Lung (tissue), 12 donors: ENCODE data around the gene IVD. TPM values are rescaled to one million over a fixed set of nuclear protein-coding genes. Genes with fewer than 3 reads are reported as not detected.

Experiments used
- ATAC-seq: fragments of 200-7000 bp; cut with Tn5 transposase; one replicate; pipeline ENCODE4 v1.9.1; 2020; ENCODE audit warnings: moderate number of reproducible peaks; ENCODE audit not compliant: insufficient read depth, low FRiP score
- DNase-seq, 3 donors: peaks; one replicate each; pipeline ENCODE4 v3.0.0-alpha.2; 2013 to 2017
- H3K27ac ChIP-seq, 2 donors: one replicate each; pipeline ENCODE4 v1.5.1; 2013; ENCODE audit warnings: mild to moderate bottlenecking in 2 of 2, moderate library complexity in 2 of 2, control low read depth in 1 of 2, inconsistent platforms in 1 of 2, low read depth in 1 of 2, low read length in 1 of 2
- H3K27me3 ChIP-seq, 3 donors: one replicate each; pipeline ENCODE4 v1.5.1; 2013; ENCODE audit warnings: low read length in 2 of 3; ENCODE audit not compliant: control insufficient read depth in 3 of 3, insufficient read depth in 3 of 3
- H3K36me3 ChIP-seq, 4 donors: one replicate each; pipeline ENCODE4 v1.5.1; 2013; ENCODE audit warnings: low read length in 4 of 4, mild to moderate bottlenecking in 1 of 4, moderate library complexity in 1 of 4; ENCODE audit not compliant: control insufficient read depth in 4 of 4, insufficient read depth in 4 of 4
- H3K4me1 ChIP-seq, 5 donors: one replicate each; pipeline ENCODE4 v1.5.1; 2013; ENCODE audit warnings: low read length in 5 of 5, mild to moderate bottlenecking in 2 of 5, moderate library complexity in 1 of 5; ENCODE audit not compliant: control insufficient read depth in 5 of 5, insufficient read depth in 5 of 5
- H3K4me3 ChIP-seq: one replicate; pipeline ENCODE4 v1.5.1; 2013; ENCODE audit warnings: mild to moderate bottlenecking, control low read depth, moderate library complexity
- H3K9ac ChIP-seq, 2 donors: one replicate each; pipeline ENCODE4 v1.5.1; 2013; ENCODE audit warnings: low read length in 2 of 2, control low read depth in 1 of 2; ENCODE audit not compliant: insufficient read depth in 1 of 2
- H3K9me3 ChIP-seq, 4 donors: one replicate each; pipeline ENCODE4 v1.5.1; 2013; ENCODE audit warnings: low read length in 3 of 4, mild to moderate bottlenecking in 1 of 4, moderate library complexity in 1 of 4; ENCODE audit not compliant: control insufficient read depth in 4 of 4, insufficient read depth in 3 of 4
- WGBS, 2 donors: extraction: QIAGEN DNeasy Blood & Tissue Kit; methylation state at CpG; one replicate each; pipeline ENCODE4 v1.1.7; 2013; 5-methylcytosine and 5-hydroxymethylcytosine counted together
- polyA plus RNA-seq, 2 donors: library from polyadenylated mRNA; stranded (reverse); fragments of 200-250 nt; gene quantifications; one replicate each; pipeline ENCODE4 v1.2.1, GENCODE V29; 2013
- total RNA-seq, 2 donors: library from RNA; depleted of rRNA in 1 of 2; stranded (reverse); fragments of >200 nt in 1 of 2; gene quantifications; one replicate each; pipeline ENCODE4 v1.2.1, GENCODE V29; 2014 to 2021
- TF ChIP-seq, protein P1 (sequence below): IDR thresholded peaks from 2 replicates; pipeline ENCODE4 v1.5.1; 2012; ENCODE audit warnings: mild to moderate bottlenecking; ENCODE audit errors: control extremely low read depth, extremely low read depth
- donor health status: control.
- donor health status: control.
- donor health status: Bipolar disorder and iron deficiency.
- donor health status: healthy.
- donor health status: DM: yes; HTN: yes; CAD: no.

The IVD gene
- total and polyA plus RNA-seq, 4 donors = 41.4 to 87.8 (median 49.3) TPM

DNA sequence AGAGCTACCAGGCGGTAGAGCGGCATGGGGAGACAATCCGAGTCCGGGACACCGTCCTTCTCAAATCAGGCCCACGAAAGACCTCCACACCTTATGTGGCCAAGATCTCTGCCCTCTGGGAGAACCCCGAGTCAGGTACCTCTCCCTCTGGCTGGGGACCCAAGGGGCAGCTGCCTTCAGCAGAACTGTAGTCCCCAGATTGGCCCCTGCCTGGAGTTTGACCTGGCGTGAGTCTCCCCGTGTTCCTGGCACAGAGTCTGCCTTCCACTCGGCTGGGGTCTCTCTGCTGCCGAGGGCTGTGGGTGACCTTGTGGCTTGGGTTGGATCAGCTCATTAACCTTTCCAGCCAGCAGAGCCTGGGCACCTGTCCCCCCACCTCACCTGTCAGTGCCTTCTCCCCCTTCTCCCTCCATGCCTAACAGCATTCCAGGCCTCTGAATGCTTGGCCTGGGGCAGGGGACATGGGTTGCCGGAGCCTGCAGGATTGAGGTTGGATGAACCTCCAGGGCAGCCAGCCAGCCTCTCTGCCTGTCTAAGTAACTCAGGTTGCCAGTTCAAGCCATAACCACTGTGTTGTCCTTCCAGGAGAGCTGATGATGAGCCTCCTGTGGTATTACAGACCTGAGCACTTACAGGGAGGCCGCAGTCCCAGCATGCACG, 58.4 kb downstream of the IVD start:
- Histone ChIP-seq H3K27me3 (no peaks in the 10 kb centered on the region), H3K36me3 (peaks cover 0 to 49% (median 13%) of the 10 kb centered on the region in 4 donors), H3K9ac (no peak overlapping the region), H3K27ac (no peak overlapping the region), H3K4me3 (no peak overlapping the region), H3K4me1 (peaks cover 0 to 3% (median 0%) of the 10 kb centered on the region in 5 donors), H3K9me3 (no peaks in the 10 kb centered on the region)
- TF ChIP-seq, protein P1, sequence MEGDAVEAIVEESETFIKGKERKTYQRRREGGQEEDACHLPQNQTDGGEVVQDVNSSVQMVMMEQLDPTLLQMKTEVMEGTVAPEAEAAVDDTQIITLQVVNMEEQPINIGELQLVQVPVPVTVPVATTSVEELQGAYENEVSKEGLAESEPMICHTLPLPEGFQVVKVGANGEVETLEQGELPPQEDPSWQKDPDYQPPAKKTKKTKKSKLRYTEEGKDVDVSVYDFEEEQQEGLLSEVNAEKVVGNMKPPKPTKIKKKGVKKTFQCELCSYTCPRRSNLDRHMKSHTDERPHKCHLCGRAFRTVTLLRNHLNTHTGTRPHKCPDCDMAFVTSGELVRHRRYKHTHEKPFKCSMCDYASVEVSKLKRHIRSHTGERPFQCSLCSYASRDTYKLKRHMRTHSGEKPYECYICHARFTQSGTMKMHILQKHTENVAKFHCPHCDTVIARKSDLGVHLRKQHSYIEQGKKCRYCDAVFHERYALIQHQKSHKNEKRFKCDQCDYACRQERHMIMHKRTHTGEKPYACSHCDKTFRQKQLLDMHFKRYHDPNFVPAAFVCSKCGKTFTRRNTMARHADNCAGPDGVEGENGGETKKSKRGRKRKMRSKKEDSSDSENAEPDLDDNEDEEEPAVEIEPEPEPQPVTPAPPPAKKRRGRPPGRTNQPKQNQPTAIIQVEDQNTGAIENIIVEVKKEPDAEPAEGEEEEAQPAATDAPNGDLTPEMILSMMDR = no peak
- no peak for ATAC-seq
- WGBS, 2 donors = 93 to 95% methylated on average over 14 of the region's 14 CpGs
- DNase-seq = no peak

DNA sequence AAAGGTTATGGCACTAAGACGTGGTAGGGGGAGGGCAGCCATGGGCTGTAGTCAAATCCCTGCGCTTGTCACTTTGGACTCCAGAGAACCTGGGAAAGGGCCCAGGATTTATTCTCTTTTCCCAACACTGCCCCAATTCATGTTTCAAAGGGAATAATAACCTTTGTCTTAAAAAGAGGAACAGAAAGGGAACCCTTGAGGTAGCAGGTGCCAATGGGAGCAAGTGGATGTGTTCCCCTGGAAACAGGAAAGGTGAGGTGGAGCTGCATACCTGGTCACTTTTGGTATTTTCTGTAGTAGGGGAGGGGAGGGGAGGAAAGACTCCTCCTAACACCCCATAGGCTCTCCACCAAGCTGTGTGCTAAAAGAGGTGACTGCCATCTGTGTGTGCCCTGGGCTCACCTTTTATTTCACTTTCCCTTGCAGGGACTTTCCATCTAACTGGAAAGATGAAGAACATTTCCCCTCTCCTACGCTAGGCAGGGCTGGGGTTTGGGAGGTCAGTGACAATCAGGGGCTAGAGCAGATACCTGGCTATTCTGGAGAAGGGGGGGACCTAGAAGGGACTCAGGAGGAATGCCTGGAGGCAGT, 59.1 kb downstream of the IVD start:
- DNase-seq = no peak
- H3K27me3 ChIP-seq = no peaks in the 10 kb centered on the region
- 91 to 95% methylated on average over 3 of the region's 3 CpGs for WGBS, 2 donors
- peaks cover 0 to 3% (median 0%) of the 10 kb centered on the region in 5 donors for H3K4me1 ChIP-seq
- H3K9me3 ChIP-seq = no peaks in the 10 kb centered on the region
- no peak overlapping the region for H3K4me3 ChIP-seq
- H3K27ac ChIP-seq = no peak overlapping the region
- no peak overlapping the region for H3K9ac ChIP-seq
- peaks cover 0 to 42% (median 11%) of the 10 kb centered on the region in 4 donors for H3K36me3 ChIP-seq
- no peak for ATAC-seq
- TF ChIP-seq, protein P1 = no peak

DNA sequence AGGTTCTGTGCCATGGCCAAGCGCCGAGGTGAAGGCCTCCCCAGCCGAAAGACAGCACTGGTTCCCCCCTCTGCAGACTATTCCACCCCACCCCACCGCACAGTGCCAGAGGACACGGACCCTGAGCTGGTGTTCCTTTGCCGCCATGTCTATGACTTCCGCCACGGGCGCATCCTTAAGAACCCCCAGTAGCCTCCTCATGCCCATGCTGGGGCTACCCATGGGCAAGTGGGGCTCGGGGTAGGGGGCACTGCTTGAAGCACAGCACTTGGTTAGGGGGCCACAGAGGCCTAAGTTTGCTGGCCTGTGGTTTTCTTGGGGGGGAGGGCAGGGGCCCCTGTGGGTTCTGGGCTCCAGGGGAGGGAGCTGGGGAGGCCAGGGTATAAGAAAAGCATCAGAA, 60.3 kb downstream of the IVD start:
- peaks cover 0 to 35% (median 11%) of the 10 kb centered on the region in 4 donors for H3K36me3 ChIP-seq
- DNase-seq (no peak), ATAC-seq (no peak)
- TF ChIP-seq, protein P1 = no peak
- H3K4me3 ChIP-seq = no peak overlapping the region
- H3K9me3 ChIP-seq = no peaks in the 10 kb centered on the region
- 96 to 97% methylated on average over 10 of the region's 10 CpGs for WGBS, 2 donors
- H3K27me3 ChIP-seq = no peaks in the 10 kb centered on the region
- peaks cover 0 to 7% (median 0%) of the 10 kb centered on the region in 5 donors for H3K4me1 ChIP-seq
- H3K9ac ChIP-seq = no peak overlapping the region
- no peak overlapping the region for H3K27ac ChIP-seq
